NCI-H2029 treated with DMSO at 0.1 percent for 48 hours (cell line): ENCODE measurements around the gene TRIM47.

Experiments used
- DNase-seq: peaks from one replicate; lab custom pipeline; 2025; lab: John Stamatoyannopoulos, UW

The TRIM47 gene

GRCh38 chr17:75878174-75878998 lies at the start of gene TRIM47:
TSS of gene TRIM47 (minus strand) at chr17:75878581. CDS start at chr17:75878548, 33 bp downstream.
- no peak for DNase-seq

GRCh38 chr17:75927286-75927922 lies 49.0 kb upstream of the TRIM47 start:
- no peak for DNase-seq

DNA sequence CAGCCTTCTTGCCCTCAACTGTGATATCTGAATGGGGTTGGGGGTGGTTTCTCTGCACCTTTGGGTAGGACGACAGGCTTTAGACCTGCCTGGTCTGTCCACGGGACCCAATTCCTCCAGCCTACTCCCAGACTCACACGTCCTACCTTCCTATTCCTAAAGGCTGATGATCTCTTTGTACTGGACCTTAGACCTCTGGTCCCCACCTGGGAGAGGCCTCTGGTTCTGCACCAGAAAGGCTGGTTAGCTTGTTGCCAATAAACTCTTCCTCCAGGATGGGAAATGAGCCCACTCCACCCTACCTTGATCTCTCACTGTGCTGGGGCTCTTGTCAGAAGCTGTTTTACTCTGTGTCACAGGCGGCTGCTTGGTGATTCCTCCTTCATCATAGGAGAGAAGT lies 48.1 kb upstream of the TRIM47 start:
- DNase-seq, result no peak

- no peak for DNase-seq
Observed at GRCh38 chr17:75925912-75926311, 47.5 kb upstream of the TRIM47 start.

DNA sequence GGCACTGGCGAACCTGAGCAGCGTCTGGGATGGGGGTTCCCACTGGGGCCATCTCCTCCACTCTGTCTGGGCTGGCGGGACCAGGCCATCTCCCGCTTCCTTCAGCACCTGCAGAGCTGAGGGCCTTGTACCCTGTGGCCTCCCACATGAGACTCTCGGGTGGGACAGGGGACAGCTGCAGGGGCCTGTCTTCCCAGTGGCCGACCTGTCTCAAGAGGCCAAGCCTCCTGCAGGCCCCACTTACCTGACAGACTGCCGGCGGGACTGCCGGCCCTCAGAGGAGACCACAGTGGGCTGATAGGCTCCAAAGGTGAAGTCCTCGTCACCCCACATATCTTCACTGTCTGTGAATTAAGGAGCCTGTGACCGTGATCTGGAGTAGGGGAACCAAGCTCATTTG lies 46.7 kb upstream of the TRIM47 start:
- DNase-seq, result no peak

DNA sequence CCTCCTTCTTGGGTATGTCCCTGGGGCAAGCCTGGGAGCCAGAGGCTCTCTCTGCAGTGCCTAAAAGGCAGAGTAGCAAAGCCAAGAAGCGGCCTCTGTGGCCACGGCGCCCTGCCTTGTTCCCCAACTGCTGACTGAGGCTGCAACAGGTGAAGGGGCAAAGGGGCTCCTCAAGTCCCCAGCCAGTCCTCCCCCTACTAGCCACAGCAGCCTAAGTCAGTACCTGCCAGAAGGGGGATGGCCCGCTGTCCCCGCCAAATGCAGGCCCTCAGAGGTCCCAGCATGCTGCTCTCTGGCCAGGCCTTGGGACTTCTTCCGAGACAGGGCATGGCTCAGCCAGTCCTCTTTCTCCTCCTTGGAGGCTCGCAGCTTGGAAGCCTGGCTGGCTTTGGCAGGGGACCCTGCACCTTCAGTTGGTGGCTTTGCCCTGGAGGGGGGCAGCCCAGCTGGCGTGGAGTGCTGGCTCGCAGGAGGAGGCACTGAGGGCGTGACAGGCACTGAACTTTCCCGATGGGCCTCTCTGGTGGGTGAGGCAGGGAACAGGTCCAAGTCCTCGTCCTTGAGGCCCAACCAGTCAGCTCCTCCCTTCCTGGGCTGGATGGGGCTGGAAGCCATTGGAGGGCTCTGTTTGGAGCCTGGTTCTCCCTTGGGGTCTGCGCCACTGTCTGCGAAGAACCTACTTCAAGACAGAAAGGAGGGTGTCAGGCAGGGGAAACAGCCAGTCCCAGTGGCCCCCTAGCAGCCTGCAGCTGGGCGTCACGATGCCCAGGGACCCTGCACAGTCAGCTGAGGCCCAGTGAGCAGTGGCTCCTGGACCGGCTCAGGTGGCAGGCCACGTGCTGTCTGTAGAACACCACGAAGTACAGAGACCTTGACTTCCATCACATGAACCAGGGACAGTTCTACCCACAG lies 44.8 kb upstream of the TRIM47 start:
- DNase-seq, result no peak

DNA sequence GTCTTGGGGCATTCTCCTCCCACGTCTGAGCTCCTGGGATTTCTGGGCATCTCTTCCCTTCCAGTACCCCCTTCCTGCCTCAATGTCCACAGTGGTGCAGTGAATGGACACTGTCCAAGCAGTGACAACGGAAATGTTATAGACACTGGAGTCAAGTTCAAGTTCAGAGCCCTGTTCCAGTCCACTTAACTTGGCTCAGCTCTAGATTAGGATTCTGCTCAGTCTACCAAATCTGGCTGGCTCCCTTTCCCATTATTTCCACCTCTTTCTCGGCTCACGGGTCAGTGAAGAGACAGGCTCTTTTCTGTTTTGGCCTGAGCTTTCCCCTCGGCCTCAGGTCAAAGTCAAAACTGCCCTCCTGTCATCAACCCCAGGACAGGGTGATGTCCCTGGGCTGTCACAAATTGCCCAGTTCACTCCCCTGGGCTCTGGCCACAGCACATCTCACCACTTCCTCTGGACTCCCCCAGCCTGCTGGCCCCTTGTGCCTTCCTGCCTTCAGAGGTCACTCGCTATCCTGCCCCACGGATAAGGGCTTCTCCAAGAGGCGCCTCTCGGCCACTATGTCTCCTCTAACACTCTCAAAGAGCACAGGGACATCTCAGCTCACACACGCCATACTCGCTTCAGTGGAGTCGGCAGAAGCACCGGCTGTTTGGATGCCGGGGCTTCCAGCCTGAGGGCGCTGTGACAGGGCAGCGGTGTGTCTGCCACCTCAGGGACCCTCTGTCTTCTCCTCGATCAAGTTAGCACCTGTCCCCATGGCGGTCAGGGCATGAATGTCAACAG lies 44.0 kb upstream of the TRIM47 start:
- DNase-seq, result no peak

GRCh38 chr17:75921596-75921995 lies 43.2 kb upstream of the TRIM47 start:
- no peak for DNase-seq

DNA sequence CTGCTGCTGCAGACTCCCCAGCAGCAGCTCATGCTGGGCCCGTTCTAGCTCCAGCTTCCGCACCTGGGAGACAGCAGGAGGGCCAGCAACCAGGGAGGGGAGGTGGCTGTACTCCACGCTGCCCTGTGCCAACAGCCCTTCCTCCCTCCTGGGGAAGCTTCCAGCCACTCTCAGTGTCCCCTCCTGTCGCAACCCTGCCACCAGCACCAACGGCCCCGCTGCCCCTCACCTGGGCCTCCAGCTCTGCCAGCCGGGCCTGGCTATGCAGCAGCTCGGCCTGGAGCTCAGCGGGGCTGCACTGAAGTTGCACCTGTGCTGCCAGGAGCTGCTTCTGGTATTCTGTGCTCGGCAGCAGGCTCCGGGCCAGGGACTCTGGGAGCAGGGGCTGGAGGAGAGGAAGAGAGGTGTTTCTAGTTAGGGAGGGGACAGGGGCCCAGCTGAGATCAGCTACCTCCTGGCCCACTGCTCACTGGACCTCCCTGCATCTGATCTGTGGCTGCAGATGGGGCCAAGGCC lies 41.7 kb upstream of the TRIM47 start:
- DNase-seq, result no peak

DNA sequence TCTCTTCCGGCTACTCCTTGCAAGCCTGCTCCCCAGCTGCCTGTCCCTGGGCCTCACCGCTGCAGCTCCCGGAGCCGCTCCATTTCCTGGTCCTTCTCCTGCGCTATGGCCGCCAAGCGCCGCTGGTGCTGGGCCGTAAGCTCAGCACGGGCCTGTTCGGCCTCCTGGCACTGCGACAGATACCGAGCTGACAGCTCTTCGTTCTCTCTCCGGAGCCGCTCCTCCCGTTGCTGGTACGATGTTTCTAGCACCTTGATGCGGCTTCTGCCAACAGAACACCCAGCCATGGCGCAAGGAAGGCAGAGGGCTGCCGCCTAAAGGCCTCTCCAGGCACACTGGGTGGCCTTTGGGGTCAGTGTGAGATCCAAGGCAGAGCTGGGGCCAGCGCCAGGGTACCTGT lies 41.2 kb upstream of the TRIM47 start:
- no peak for DNase-seq

DNA sequence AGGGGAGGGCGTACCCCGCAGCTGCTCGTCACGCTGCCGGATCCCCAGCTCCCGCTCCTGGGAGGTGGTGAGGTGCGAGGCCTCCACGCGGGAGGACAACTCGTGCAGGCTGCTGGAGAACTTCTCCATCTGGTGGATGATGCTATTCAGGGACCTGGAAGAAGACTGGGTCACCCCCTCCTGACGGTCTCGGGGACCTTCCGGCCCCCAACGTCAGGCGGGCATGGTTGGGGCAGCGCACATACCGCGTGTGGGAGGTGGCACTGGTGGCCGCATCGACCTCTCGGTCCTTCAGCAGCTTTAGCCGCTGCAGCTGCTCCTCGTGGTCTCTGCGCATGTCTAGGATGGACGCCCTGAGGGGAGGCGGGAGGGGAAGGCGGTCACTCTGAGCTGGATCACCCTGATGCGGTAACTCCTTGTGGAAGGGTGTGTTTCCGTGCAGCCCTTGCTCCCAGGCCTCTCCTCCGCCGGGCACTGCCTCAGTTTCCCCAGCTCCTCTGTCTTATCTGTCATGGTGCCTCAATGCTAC lies 39.6 kb upstream of the TRIM47 start:
- DNase-seq, result no peak

DNA sequence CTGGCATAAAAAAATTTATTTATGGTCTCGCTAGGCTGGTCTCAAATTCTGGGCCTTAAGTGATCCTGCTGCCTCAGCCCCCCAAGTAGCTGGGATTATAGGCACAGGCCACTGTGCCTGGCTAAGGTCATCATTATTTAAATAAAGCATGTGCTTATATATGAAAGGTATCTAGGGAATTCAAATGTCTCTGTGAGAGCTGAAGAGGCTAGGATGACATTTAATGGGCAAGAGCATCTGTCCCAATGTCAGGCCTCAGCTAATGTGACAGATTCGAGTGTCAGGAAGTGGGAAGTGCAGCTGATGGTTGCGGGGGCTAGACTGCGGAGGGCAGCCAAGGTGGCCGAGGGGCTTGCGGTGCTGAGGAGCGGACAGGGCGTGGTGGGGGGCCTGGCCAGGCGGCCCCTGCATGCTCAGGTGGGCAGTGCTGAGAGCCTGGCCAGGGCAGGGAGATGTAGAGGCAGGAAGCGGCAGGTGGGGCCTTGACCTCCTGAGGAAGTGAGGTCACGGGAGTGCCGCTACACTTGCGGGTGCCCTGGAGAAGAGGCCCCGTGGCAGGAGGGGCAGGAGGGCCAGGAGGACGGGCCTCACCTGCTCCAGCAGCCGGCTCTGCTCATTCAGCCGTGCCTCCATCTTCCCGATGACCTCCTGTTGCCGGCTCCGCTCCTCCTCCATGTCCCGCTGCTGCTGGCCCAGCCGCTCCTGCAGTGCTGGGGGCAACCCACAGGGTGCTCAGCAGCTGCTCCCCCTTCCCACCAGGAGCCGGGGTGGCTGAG lies 38.9 kb upstream of the TRIM47 start:
- no peak for DNase-seq

DNA sequence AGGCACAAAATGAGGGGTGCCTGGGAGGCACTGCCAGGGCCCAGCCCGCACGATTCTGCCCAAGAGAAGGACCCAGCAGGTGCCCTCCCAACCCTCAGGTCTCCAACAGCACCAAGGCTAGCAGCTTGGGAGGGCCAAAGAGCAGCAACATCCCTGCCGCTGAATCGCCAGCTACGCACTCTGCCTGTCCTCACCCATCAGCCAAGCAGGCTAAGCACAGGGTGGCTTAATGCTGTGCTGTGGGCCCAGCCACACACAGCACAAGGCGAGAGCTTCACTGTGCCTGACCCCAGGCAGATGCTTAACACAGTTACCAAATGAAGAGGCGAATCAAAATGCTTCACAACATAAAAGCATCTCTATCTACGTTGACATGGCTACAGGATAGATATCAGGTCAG lies 36.9 kb upstream of the TRIM47 start:
- DNase-seq, result no peak

DNA sequence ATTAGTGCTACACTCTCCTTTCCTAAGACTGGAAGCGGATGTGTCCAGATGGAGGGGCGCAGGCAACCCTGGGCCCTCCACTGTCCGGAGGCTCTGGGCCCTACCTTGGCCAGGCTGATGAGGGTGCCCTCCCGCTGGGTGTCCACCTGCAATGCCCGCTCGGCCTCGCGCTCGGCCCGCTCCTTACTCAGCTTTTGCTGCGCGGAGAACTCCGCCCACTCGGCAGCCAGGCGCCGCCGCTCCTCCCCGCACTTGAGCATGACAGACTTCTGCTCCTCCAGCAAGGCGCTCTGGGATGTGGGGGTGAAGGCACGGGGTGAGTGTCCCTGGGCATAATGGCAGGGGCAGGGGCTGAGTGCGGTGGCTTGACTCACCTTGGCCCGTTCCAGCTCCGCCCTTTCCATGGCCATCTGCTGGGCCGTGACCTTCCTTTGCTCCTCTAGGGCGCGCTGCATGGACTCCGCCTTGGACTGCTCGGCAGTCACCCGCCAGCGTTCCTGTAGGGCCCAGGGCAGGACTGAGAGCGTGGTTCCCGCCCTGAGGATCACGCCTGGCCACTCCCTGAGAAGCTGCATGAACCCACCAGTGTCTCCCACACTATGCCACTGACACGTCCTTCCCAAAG lies 36.4 kb upstream of the TRIM47 start:
- DNase-seq, result no peak

GRCh38 chr17:75913537-75914210 lies 35.3 kb upstream of the TRIM47 start:
- no peak for DNase-seq

GRCh38 chr17:75910699-75911098 lies 32.3 kb upstream of the TRIM47 start:
- DNase-seq, result peak; percentile 13

GRCh38 chr17:75909812-75910274 lies 31.5 kb upstream of the TRIM47 start:
- peak; percentile 66 for DNase-seq

GRCh38 chr17:75909051-75909811 lies 30.9 kb upstream of the TRIM47 start:
- DNase-seq, result peak; percentile 81
